Thymus (tissue), 14 donors: Measurements from ENCODE around the gene IDUA. TPM values are rescaled to one million over a fixed set of nuclear protein-coding genes. Genes with fewer than 3 reads are reported as not detected.
"Not testable (repeated sequence)": the region's sequence is repeated elsewhere in the genome, so short reads cannot be mapped to it uniquely, and the experiment has no call there.

Source experiments
- DNase-seq, 9 donors: peaks; one replicate each; pipeline ENCODE4 v3.0.0-alpha.2; 2013; ENCODE audit warnings: low spot score in 9 of 9, low read depth in 6 of 9, missing footprints in 1 of 9
- H3K27ac ChIP-seq, 2 donors: one replicate each; pipeline ENCODE4 v1.5.1; 2013; ENCODE audit warnings: control low read depth in 1 of 2, low read depth in 1 of 2, low read length in 1 of 2, mild to moderate bottlenecking in 1 of 2, moderate library complexity in 1 of 2
- H3K27me3 ChIP-seq, 2 donors: one replicate each; pipeline ENCODE4 v1.5.1; 2013; ENCODE audit warnings: low read length in 1 of 2; ENCODE audit not compliant: control insufficient read depth in 2 of 2, insufficient read depth in 1 of 2
- H3K36me3 ChIP-seq, 2 donors: one replicate each; pipeline ENCODE4 v1.5.1; 2013; ENCODE audit warnings: low read length in 1 of 2, mild to moderate bottlenecking in 1 of 2, moderate library complexity in 1 of 2; ENCODE audit not compliant: control insufficient read depth in 2 of 2, insufficient read depth in 2 of 2
- H3K4me1 ChIP-seq, 2 donors: one replicate each; pipeline ENCODE4 v1.5.1; 2013; ENCODE audit warnings: low read length in 2 of 2; ENCODE audit not compliant: control insufficient read depth in 2 of 2, insufficient read depth in 2 of 2
- H3K4me3 ChIP-seq, 2 donors: one replicate each; pipeline ENCODE4 v1.5.1; 2013; ENCODE audit warnings: low read length in 2 of 2, control low read depth in 1 of 2, mild to moderate bottlenecking in 1 of 2
- H3K9me3 ChIP-seq, 2 donors: one replicate each; pipeline ENCODE4 v1.5.1; 2013; ENCODE audit warnings: low read length in 1 of 2, mild to moderate bottlenecking in 1 of 2; ENCODE audit not compliant: control insufficient read depth in 2 of 2, insufficient read depth in 1 of 2
- WGBS: extraction: QIAGEN DNeasy Blood & Tissue Kit; methylation state at CpG from one replicate; pipeline ENCODE4 v1.1.7; 2013; 5-methylcytosine and 5-hydroxymethylcytosine counted together
- long read RNA-seq, 10 donors: transcript quantifications; one replicate each; lab custom pipeline, GENCODE V29; 2026
- polyA plus RNA-seq: library from polyadenylated mRNA; stranded (reverse); fragments of 200-250 nt; gene quantifications from one replicate; pipeline ENCODE4 v1.2.3, GENCODE V29; 2013
- total RNA-seq: library from RNA; stranded (reverse); fragments of 120-200 nt; gene quantifications from one replicate; pipeline ENCODE4 v1.2.4, GENCODE V29; 2013
- donor health status: healthy.

Gene IDUA
- total RNA-seq, result 12.6 TPM
- 27.4 TPM for polyA plus RNA-seq
- long read RNA-seq, donor 1, result 0 reads
- long read RNA-seq, donor 2, result 0 reads
- long read RNA-seq, donor 3, partial matches to known transcripts, result 0 of 1 reads
- long read RNA-seq, donor 3, other reads (novel, unspliced or antisense), result 0 of 1 reads
- long read RNA-seq, donor 4, result 0 reads
- long read RNA-seq, donor 5, result 0 reads
- long read RNA-seq, donor 6, partial matches to known transcripts, result 0 of 1 reads
- long read RNA-seq, donor 6, other reads (novel, unspliced or antisense), result 0 of 1 reads
- long read RNA-seq, donor 7, result 0 reads
- long read RNA-seq, donor 8, partial matches to known transcripts, result 0 of 1 reads
- long read RNA-seq, donor 8, other reads (novel, unspliced or antisense), result 0 of 1 reads
- long read RNA-seq, donor 9, result 0 reads
- long read RNA-seq, donor 10, partial matches to known transcripts, result 0 of 1 reads
- long read RNA-seq, donor 10, other reads (novel, unspliced or antisense), result 0 of 1 reads

DNA sequence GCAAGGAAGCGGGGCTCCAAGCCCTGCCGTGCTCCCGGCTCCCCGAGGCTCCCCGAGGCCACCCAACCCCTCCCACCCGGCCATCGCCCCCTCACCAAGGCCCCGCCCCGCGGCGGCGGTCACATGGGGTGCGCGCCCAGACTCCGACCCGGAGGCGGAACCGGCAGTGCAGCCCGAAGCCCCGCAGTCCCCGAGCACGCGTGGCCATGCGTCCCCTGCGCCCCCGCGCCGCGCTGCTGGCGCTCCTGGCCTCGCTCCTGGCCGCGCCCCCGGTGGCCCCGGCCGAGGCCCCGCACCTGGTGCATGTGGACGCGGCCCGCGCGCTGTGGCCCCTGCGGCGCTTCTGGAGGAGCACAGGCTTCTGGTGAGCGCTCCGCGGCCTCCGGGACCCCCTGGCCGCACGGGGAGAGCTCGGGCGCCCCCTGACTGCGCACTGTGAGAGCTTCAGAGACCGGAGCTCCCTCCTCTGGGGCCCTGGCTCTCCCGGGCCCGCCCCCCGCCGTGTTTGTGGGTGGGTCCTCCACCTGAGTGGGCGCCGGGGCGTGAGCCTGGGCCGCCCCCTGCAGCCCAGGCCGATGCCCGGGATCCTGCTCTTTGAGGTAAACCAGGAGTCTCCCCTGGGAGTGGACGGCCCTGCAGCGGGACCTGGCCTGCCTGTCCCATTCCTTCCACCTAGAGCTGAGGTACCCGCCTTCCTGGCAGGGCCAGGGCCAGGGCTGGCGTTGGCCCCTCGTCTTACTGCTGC, at the start of gene IDUA:
Gene IDUA (plus strand): TSS at position 166 of the 745 bp plus-strand sequence. CDS start 41 bp downstream, at position 207.
- H3K27me3 ChIP-seq, result no peaks in the 10 kb centered on the region
- H3K4me1 ChIP-seq, result peaks cover 24 to 27% of the 10 kb centered on the region in 2 donors
- DNase-seq, result peak; percentile 61 to 92 (median 83)
- no peaks in the 10 kb centered on the region for H3K9me3 ChIP-seq
- peak within 1 kb of the TSS; percentile 60 to 81 for H3K4me3 ChIP-seq
- peak within 1 kb of the TSS; percentile 75 to 95 for H3K27ac ChIP-seq
- peaks cover 5 to 22% of the 10 kb centered on the region in 2 donors for H3K36me3 ChIP-seq
- 2% methylated on average over 69 of the region's 69 CpGs for WGBS

DNA sequence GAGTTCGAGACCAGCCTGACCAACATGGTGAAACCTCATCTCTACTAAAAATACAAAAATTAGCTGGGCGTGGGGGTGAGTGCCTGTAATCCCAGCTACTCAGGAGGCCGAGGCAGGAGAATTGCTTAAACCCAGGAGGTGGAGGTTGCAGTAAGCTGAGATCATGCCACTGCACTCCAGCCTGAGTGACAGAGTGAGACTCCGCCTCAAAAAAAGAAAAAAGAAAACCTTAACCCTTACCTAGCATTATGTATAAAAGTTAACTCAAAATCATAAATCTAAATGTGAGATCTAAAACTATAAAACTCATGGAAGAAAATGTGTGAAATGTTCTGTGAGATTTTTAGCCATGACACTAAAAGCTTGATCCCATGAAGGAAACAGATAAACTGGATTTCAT, 47.3 kb upstream of the IDUA start:
- WGBS, result 97% methylated on average over 4 of the region's 4 CpGs
- H3K27me3 ChIP-seq, H3K9me3 ChIP-seq, H3K36me3 ChIP-seq, DNase-seq, H3K4me3 ChIP-seq, H3K27ac ChIP-seq, H3K4me1 ChIP-seq: not testable (repeated sequence)

DNA sequence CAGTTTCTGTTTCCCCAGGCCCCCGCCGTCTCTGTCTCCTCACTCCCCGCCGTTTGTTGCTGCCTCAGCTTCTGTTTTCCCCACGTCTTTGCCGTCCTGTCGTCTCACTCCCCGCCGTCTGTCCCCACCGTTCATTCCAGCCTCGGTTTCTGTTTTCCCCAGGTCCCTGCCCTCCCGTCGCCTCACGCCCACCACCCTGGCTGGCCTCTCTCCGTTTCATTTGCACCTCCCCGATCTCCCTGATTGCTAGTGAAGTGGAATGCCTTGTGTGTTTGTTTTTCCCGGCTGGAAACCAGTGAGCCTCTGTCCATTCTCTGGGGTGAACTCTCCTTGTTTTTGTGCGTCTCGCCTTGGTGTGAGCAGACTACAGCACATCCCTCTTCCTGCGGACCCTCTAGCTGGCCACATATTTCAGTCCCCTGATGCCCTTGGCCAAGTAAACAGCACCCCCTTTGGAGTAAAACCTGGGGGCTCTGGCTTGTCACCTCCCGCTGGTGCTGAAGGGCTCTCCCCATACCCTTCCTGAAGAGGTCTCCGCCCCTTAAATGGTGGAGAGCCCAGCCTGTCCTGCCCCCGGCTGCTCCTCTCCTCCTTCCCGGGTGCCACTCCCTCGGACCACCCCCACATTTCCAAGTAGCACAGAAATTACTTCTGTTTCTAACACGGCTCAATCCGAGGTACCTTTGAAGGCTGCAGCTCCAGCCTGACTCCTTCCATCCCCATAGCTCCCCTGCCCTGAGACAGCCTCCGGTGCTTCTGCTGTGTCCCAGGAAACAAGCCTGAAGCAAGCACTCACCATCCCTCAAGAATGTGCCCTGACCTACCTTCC, 41.4 kb upstream of the IDUA start:
- H3K27ac ChIP-seq, result no peak overlapping the region
- peaks cover 0 to 18% of the 10 kb centered on the region in 2 donors for H3K27me3 ChIP-seq
- H3K4me1 ChIP-seq, result no peaks in the 10 kb centered on the region
- H3K36me3 ChIP-seq, result peaks cover 0 to 10% of the 10 kb centered on the region in 2 donors
- DNase-seq, result no peak
- H3K9me3 ChIP-seq, result no peaks in the 10 kb centered on the region
- H3K4me3 ChIP-seq, result no peak overlapping the region
- WGBS, result 86% methylated on average over 28 of the region's 28 CpGs

DNA sequence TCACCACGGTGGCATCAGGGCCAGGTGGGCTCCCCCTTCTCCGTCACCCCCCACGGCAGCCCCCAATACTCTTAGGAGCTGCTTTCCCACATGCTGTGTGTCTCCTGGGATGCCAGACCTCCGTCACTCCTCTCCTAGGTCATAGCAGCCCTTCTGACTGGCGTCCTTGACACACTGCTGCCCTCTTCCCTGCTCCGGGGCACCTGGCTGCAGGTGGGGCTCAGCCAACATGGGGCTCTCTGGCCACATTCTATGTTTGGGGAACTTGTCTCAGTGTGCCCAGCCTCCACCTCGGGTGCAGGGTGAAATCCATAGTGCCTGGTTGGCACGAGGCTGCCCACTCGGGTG, 40.8 kb upstream of the IDUA start:
- DNase-seq, result no peak

DNA sequence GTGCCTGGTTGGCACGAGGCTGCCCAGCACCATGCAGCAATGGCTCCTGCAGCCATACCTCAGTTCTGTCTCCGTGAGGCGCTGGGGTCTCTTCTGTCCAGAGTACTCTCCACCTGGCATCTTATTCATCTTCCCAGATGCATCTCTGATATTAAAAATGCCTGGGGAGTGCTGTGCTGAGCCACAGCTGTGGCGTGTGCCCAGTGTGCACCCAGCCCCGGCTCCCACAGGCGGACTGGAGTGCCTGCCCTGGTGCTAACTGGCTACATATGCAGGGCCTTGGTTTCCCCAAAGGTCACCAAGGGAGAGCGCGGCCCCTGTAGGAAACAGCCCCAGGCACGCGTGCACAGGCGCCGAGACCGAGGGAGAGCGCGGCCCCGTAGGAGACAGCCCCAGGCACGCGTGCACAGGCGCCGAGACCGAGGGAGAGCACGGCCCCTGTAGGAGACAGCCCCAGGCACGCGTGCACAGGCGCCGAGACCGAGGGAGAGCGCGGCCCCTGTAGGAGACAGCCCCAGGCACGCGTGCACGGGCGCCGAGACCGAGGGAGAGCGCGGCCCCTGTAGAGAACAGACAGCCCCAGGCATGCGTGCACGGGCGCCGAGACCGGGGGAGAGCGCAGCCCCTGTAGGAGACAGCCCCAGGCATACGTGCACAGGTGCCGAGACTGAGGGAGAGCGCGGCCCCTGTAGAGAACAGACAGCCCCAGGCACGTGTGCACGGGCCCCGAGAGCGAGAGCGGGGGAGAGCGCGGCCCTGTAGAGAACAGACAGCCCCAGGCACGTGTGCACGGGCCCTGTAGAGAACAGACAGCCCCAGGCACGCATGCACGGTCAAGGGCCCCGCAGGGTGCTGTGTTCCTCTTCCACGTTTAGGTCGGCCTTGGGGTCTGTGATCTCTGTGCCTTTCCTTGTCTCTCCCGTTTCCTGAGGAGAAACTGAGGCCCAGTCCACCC, 40.0 kb upstream of the IDUA start:
- Histone ChIP-seq H3K27ac (no peak overlapping the region), H3K9me3 (no peaks in the 10 kb centered on the region), H3K4me3 (no peak overlapping the region), H3K4me1 (no peaks in the 10 kb centered on the region), H3K27me3 (peaks cover 0 to 18% of the 10 kb centered on the region in 2 donors), H3K36me3 (peaks cover 3 to 17% of the 10 kb centered on the region in 2 donors)
- WGBS, result 70% methylated on average over 62 of the region's 62 CpGs
- DNase-seq, result peak in 2 of 9 donors; percentile 22 to 33

More for the DNA sequence above, 40.8 kb upstream of the IDUA start:
- H3K4me1 ChIP-seq, result no peaks in the 10 kb centered on the region
- H3K4me3 ChIP-seq, result no peak overlapping the region
- WGBS, result 86% methylated on average over 9 of the region's 9 CpGs
- no peaks in the 10 kb centered on the region for H3K9me3 ChIP-seq
- peaks cover 0 to 10% of the 10 kb centered on the region in 2 donors for H3K36me3 ChIP-seq
- no peak overlapping the region for H3K27ac ChIP-seq
- H3K27me3 ChIP-seq, result peaks cover 0 to 18% of the 10 kb centered on the region in 2 donors

DNA sequence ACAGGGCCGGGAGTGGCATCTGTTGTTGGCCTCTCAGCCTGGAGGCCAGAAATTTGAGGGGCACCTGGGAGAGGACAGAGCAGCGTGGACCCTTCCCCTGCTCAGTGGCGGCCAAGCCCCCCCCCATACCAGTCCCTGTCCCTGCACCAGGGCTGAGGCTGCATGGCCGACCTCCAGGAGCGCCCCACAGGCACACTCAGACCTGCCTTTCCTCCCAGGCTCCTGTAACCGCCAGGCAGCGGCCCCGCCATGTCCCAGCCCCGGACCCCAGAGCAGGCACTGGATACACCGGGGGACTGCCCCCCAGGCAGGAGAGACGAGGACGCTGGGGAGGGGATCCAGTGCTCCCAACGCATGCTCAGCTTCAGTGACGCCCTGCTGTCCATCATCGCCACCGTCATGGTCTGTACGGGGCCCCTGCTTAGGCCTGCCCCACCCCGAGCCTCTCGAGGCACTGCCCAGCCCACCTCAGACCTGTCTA, 39.3 kb upstream of the IDUA start:
- Histone ChIP-seq H3K27ac (no peak overlapping the region), H3K27me3 (peaks cover 0 to 18% of the 10 kb centered on the region in 2 donors), H3K4me1 (no peaks in the 10 kb centered on the region), H3K36me3 (peaks cover 3 to 17% of the 10 kb centered on the region in 2 donors), H3K9me3 (no peaks in the 10 kb centered on the region), H3K4me3 (no peak overlapping the region)
- 96% methylated on average over 19 of the region's 19 CpGs for WGBS
- DNase-seq, result no peak

DNA sequence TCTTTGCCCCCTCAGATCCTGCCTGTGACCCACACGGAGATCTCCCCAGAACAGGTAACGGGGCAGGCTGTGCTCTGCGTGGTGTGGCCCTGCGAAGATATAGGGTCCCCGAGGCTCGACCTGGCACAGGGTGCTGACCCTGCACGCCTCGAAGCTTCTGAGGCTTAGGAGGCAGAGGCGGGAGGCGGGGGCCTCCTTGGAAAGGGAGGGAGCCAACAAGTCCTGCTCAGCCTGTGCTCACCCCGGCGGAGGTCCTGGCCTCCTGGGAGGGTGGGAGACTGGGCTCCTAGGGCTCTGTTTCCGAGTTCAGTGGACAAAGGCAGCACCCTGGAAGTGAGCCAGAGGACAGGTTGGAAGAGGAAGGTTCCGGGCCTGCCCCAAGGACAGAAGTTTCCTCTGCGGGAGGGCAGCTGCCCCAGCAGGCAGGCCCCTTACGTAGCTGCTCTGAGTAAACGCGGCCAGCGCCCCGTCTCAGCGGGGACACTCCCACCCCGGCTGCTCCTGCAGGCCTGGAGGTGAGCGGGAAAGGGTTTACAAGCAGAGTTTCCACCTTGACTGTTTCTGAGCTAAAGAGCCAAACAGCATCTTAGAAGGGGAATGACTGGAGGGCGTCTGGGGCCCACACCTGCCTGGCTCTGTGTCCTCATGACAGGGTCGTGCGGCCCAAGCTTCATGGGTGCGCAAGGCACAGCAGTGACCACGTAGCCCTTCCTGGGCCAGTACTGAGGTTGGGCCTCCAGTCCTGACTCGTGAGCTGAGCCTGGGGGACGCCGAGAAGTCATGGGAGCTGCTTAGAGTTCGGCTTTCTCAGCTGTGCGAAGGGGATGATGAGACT, 38.5 kb upstream of the IDUA start:
- H3K4me3 ChIP-seq, result no peak overlapping the region
- peaks cover 3 to 22% of the 10 kb centered on the region in 2 donors for H3K36me3 ChIP-seq
- no peaks in the 10 kb centered on the region for H3K4me1 ChIP-seq
- 93% methylated on average over 33 of the region's 33 CpGs for WGBS
- no peak overlapping the region for H3K27ac ChIP-seq
- no peaks in the 10 kb centered on the region for H3K9me3 ChIP-seq
- DNase-seq, result no peak
- peaks cover 0 to 18% of the 10 kb centered on the region in 2 donors for H3K27me3 ChIP-seq
